GM19328 (cell line): Measurements from ENCODE around the gene DYNLT3.

Experiments used
- ATAC-seq: cut with Tn5 transposase; IDR thresholded peaks from one replicate; pipeline ENCODE4 v1.9.1; 2021; ENCODE audit warnings: mild to moderate bottlenecking, moderate library complexity; ENCODE audit not compliant: unreplicated experiment

Gene DYNLT3

GRCh38 chrX:37846934-37847732 is at the start of gene DYNLT3:
DYNLT3 (minus strand) TSS chrX:37847571; CDS start chrX:37847510, 61 bp downstream.
- peak; percentile 99 for ATAC-seq

- ATAC-seq, result no peak
Observed at GRCh38 chrX:37896511-37896890, 49.1 kb upstream of the DYNLT3 start.

GRCh38 chrX:37895795-37896510 is 48.6 kb upstream of the DYNLT3 start:
- ATAC-seq, result no peak

- ATAC-seq, result no peak
Observed at GRCh38 chrX:37894725-37895124, 47.4 kb upstream of the DYNLT3 start.

GRCh38 chrX:37888010-37888409 is 40.6 kb upstream of the DYNLT3 start:
- ATAC-seq, result no peak

DNA sequence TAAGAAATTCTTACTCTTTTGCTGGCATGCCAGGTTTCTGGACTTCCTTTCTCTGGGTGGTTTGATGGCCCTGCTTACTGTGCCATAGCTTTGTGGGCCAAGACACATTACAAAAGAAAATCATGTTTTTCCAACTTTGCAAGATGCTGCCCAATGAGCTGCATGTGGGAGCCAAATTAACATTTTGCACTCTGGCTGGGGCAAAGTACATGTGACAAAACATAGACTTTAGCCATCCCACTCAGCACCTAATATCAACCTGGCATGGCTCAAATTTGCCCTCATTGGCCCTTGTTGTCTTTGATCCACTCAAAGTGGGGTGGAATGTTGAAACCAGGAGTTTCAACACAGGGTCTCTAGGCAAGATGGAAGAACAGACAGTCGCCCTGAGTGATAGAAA is 40.0 kb upstream of the DYNLT3 start:
- ATAC-seq, result no peak

DNA sequence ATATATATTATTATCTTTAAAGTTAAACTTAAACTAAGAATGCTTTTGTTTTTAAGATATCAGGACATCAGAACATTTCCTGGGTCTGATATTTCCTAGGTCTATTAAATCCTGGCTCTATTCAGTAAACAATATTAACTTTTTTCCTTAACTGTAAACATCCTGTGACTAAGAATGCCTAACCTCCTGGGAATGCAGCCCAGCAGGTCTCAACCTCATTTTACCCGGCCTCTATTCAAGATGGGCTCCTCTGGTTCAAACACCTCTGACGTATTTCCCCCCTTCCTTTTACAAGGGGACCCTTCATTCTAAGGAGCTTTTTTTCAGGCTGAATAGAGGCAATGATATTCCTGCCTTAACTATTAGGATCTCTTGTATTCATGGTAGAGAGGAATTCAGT is 35.8 kb upstream of the DYNLT3 start:
- ATAC-seq, result no peak

GRCh38 chrX:37879692-37880091 is 32.3 kb upstream of the DYNLT3 start:
- ATAC-seq, result no peak

- no peak for ATAC-seq
Observed at GRCh38 chrX:37876716-37877115, 29.3 kb upstream of the DYNLT3 start.

DNA sequence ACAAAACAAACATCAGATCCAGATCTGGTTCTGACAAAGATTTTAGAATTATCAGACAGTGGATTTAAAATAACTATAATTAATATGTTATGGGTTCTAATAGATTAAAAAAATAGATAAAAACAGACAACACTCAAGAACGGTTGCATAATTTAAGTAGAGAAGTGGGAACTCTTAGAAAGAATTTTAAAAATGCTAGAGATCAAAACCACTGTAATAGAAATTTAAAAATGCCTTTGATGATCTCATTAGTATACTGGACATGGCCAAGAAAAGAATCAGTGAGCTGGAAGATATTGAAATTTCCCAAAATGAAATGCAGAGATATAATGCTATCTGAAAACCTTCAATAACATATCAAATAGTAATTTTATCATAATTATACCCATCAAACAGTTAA is 28.3 kb upstream of the DYNLT3 start:
- ATAC-seq, result no peak

- ATAC-seq, result no peak
Observed at GRCh38 chrX:37873220-37873619, 25.8 kb upstream of the DYNLT3 start.

- no peak for ATAC-seq
Observed at GRCh38 chrX:37872303-37872655, 24.9 kb upstream of the DYNLT3 start.

DNA sequence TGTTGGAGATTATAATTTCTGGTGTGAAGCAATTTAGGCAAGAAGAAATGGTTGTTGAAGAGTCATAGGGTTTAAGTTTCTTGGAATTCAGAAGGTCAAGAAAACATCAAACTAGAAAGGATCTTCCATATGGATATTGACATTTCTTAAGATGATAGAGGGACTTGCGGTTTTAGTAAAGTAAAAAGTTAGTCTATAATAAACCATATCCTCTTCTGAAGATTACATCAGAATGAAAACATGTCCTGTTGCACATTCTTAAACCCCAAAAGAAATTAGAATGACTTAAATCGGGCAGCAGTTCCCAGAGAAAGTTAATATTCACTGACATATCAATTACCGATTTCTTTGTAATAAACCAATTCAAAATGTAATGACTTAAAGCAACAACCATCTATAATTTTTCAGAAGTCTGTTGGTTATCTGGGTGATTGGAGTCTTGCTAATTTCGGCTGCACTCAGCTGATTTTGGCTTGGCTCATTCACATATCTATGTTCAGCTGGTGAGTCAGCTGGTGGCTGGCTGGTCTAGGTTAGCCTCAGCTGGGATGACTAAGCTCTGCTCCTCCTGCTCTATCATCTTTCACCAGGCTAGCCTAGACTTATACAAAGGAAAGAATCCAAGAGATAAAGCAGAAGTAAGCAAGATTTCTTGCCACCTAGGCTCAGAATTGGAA is 24.4 kb upstream of the DYNLT3 start:
- ATAC-seq, result no peak

DNA sequence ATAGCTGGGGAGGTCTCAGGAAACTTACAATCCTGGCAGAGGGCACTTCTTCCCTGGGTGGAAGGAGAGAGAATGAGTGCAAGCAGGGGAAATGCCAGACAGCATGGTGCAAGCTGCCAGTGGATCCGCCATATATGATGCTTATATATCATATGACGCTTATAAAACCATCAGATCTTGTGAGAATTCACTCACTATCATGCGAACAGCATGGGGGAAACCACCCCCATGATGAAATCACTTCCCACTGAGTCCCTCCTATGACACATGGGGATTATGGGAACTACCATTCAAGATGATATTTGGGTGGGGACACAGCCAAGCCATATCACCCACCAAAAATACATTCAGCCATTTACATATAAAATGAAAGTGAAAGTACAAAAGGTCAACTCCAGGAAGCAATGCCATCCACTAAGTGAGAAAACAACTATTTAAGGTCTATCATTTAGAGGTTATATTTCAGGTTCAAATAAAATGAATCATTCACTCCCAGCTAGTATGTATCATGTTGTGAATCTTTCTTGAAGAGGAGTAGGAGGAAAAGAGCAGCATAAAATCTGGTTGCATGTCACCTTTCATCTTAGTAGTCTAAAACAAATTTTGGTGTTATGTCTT is 20.3 kb upstream of the DYNLT3 start:
- ATAC-seq, result no peak

DNA sequence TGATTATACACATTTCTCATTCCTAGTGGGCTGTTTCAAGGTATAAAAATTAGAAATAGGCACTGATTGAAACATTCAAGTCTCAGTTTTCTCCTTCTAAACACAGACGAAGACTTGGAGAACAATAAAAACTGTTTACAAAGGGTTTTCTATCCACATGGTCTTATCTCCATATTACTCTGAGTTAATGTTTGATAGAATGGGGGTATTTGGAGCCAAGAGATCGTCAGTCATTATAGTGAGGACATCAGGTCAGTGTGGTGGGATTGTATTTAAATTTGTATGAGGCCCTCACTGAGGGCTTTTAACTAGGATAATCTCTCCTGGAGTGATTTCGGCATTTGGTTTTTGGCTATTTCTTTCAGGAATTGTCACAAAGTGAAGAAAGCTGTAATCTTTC is 16.4 kb upstream of the DYNLT3 start:
- ATAC-seq, result no peak

- ATAC-seq, result no peak
Observed at GRCh38 chrX:37862851-37863250, 15.5 kb upstream of the DYNLT3 start.

DNA sequence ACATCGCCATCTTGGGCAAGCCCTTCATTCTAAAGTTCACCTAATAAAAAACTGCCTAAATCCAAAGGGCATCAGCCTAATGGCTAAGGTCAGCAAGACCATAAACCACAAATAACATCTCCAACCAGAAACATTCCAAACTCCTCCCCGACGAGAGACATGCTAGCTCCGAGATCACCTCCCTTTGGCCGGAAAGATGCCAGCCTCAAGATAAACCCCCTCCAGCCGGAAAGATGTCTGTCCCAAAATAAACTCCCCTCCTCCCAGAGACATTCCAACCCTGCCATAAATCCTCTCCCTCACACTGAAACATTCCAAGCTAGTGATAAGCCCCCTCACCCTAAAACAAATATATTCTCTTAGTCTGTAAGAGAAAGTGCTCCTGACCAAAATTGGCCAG is 13.3 kb upstream of the DYNLT3 start:
- ATAC-seq, result no peak

DNA sequence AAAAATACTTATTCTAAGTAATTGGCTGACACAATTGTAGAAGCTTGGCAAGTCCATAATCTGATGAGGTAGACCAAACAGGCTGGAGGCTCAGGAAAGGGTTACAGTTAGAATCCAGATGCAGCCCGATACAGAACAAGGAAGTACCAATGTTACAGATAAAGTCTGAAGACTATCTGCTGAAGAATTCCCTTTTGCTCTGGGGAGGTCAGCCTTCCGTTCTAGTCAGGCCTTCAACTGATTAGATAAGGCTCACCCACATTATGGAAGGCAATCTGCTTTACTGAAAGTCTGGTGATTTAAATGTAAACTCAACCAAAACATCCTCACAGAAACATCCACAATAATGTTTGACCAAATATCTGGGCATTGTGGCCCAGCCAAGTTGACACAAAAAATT is 7.4 kb upstream of the DYNLT3 start:
- no peak for ATAC-seq

GRCh38 chrX:37854148-37854547 is 6.8 kb upstream of the DYNLT3 start:
- no peak for ATAC-seq

GRCh38 chrX:37847733-37848197 is 394 bp upstream of the DYNLT3 start:
- peak; percentile 20 for ATAC-seq

DNA sequence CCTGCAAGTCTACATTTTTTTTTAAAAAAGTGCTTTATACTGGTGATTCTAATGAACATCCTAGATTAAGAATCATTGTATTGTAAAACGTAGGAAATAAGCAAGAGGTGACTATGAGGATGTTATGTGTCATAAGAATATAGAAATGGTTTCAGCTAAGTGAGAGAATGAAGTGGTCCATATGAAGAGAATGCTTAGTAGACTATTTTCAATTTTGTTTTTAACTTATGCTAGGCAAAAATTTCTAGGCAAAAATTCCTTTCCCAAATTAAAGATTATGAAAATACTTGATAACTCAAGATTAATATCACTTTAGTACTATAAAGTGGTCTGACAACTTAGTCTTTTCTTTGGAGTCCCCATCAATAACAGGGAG is 825 bp downstream of the DYNLT3 start:
- ATAC-seq, result no peak
